BLaER1 treated with 17β-estradiol and CSF1 and Interleukin-3, amounts not matched to agents 10 nM and 100 nM (cell line): Measurements from ENCODE around the gene DDX41.
A peak's percentile ranks its signal among the peaks of the same experiment; 100 is the strongest.

ENCODE experiments used
- H3K27ac ChIP-seq, 11 experiments: shearing (Covaris generic); formaldehyde crosslinking; 2 replicates each; pipeline ENCODE4 v1.8.1; 2022
- H3K27me3 ChIP-seq, 11 experiments: shearing (Covaris generic); formaldehyde crosslinking; 2 replicates each; pipeline ENCODE4 v1.8.1; 2022
- H3K36me3 ChIP-seq, 11 experiments: shearing (Covaris generic); formaldehyde crosslinking; 2 replicates each; pipeline ENCODE4 v1.8.1; 2022
- H3K4me1 ChIP-seq, 10 experiments: shearing (Covaris generic); formaldehyde crosslinking; 2 replicates each; pipeline ENCODE4 v1.8.1; 2022
- H3K4me2 ChIP-seq, 11 experiments: shearing (Covaris generic); formaldehyde crosslinking; 2 replicates each; pipeline ENCODE4 v1.8.1; 2022
- H3K4me3 ChIP-seq, 10 experiments: shearing (Covaris generic); formaldehyde crosslinking; 2 replicates each; pipeline ENCODE4 v1.8.1; 2022
- H3K9ac ChIP-seq, 11 experiments: shearing (Covaris generic); formaldehyde crosslinking; 2 replicates each; pipeline ENCODE4 v1.8.1; 2022
- H3K9me3 ChIP-seq, 11 experiments: shearing (Covaris generic); formaldehyde crosslinking; replicated peaks in 1 of 11; 2 replicates each; pipeline ENCODE4 v1.8.1; 2022
- H4K20me1 ChIP-seq, 11 experiments: shearing (Covaris generic); formaldehyde crosslinking; 2 replicates each; pipeline ENCODE4 v1.8.1; 2022
- Cebpa-rat ChIP-seq, 11 experiments: shearing (Covaris generic); IDR thresholded peaks; 2 replicates each; pipeline ENCODE4 v1.8.1; 2022

The DDX41 gene

DNA sequence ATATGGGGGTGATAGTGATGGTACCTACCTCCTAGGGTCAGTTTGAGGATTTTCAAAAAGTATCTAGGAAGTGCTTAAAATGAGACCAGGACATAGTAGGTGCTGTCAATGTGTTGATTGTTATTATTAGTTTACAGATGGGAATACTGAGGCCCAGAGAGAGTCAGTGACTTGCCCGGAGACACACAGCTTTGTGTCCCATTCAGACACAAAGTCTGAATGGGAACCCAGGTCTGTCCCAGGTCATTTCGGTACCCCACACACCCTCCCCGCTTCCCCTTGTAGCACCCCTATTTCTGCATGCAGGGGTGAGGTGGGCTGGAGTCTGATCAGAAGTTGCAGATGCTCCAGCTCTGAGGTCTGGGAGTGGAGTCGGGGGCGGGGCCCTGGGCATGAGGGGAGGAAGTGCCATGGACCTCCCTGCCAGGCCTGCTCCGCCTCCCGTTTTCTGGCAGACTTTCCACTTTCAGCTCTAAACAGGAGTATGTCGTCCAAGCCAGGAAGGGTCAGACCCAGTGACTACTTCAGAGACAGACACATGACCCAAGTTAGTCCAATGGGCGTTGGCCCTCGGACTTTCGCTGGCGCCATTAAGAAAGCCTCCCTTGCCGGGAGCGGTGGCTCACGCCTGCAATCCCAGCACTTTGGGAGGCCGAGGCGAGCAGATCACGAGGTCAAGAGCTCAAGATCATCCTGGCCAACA, 40.1 kb downstream of the DDX41 start:
- H3K27me3 ChIP-seq, result no peaks in the 10 kb centered on the region
- peak overlapping the region in 3 of 11 experiments; percentile 79 to 89 (median 83); a peak in 4 of 22 replicates for H3K27ac ChIP-seq
- H3K9ac ChIP-seq, result 0 out of 22 replicates have a peak overlapping the region, but pooled peaks of 1 of the 11 experiments have one; percentile 74
- H3K4me1 ChIP-seq, result peaks cover 75 to 88% (median 86%) of the 10 kb centered on the region in 10 experiments
- H3K9me3 ChIP-seq, result no peaks in the 10 kb centered on the region
- peaks cover 0 to 12% (median 8%) of the 10 kb centered on the region in 11 experiments; a peak in 19 of 22 replicates for H3K36me3 ChIP-seq
- no peak overlapping the region for H3K4me3 ChIP-seq
- no peak for TF ChIP-seq Cebpa-rat (IDR thresholded peaks at IDR 0.05)
- peaks cover 6 to 59% (median 11%) of the 10 kb centered on the region in 11 experiments; a peak in 21 of 22 replicates for H4K20me1 ChIP-seq
- H3K4me2 ChIP-seq, result peak overlapping the region in 10 of 11 experiments; percentile 0 to 95 (median 84); a peak in 13 of 22 replicates

DNA sequence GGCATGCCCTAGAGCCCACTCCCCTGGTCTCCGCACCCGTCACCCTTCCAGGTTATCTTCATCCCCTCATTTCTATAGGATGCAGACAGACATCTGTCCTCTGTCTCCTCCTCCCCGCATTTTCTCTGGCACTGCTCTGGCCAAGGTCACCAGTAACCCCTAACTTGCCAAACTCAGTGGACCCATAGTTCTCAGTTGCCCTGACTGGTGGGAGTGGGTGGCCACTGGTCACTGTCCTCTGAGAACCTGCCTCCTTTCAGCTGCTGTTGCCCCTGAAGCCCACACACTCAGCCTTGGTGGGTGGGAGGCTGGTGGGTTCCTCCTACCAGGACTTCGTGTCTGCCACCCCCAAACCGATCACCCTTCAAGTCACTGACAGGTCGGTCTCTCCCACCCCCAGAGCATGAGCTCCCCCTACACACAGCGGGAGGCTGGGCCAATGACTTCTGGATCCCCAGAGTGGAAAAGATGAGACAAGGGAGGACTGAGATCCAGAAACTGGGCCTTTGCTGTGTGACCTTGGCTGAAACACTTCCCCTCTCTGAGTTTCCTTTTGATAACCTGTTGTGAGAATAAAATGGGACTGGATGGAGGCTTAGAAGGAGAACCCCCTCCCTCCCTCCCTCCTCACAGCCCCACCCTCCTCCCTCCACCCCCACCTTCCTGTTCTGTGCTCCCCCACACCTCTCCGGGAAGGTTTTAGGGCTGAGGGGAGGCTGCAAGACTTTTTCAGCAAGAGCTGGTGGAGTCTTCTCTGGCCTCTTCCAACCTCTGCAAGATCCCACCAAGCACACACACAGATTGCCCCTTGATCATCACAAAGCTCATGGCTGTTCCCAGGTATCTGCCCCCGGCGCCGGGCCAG, 41.0 kb downstream of the DDX41 start:
- Histone ChIP-seq H3K4me3 (no peak overlapping the region), H3K4me1 (peaks cover 82 to 88% (median 86%) of the 10 kb centered on the region in 10 experiments), H3K27me3 (no peaks in the 10 kb centered on the region), H3K27ac (peak overlapping the region in 4 of 11 experiments; percentile 5 to 60 (median 24); a peak in 4 of 22 replicates), H3K4me2 (peak overlapping the region; percentile 73 to 95 (median 88); a peak in 20 of 22 replicates), H4K20me1 (peaks cover 6 to 60% (median 20%) of the 10 kb centered on the region in 11 experiments; a peak in 21 of 22 replicates), H3K36me3 (peaks cover 0 to 16% (median 12%) of the 10 kb centered on the region in 11 experiments; a peak in 12 of 22 replicates), H3K9ac (peak overlapping the region in 2 of 11 experiments; percentile 10 to 38; a peak in 3 of 22 replicates), H3K9me3 (no peaks in the 10 kb centered on the region)
- TF ChIP-seq Cebpa-rat (IDR thresholded peaks at IDR 0.05), result no peak

DNA sequence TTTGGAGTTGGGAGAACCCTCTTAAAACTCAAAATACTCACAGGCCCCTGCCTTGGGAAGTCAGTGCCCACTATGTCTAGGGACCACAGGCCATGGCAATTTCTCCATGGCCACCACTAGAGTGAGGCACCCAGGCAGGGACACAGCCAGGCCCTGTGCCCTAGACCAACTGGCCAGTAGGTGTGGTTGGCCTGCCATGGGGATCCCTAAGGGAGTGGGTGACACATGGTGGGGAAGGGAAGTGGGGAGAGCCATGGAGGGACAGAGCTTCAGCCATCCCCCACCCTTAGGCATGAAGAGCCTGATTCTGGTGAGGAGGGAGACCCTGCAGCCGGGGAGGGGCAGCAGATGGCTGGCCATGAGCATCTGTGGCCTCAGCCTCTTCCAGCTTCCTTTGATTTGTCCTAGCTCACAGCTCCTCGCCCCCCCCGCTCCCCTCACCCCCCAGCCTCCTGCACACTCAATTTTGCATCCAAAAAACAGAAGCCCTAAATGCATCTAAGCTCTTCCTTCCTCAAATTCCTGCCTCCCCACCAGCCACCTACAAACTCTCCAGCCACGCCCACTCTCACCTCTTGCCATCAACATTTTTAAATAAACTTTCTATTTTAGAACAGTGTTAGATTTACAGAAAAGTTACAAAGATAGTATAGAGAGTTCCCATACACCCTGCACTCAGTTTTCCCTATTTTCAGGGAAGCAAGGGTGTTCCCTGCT, 41.8 kb downstream of the DDX41 start:
- Histone ChIP-seq H3K4me1 (peaks cover 83 to 88% (median 86%) of the 10 kb centered on the region in 10 experiments), H3K9ac (peak overlapping the region in 8 of 11 experiments; percentile 6 to 99 (median 42); a peak in 9 of 22 replicates)

DNA sequence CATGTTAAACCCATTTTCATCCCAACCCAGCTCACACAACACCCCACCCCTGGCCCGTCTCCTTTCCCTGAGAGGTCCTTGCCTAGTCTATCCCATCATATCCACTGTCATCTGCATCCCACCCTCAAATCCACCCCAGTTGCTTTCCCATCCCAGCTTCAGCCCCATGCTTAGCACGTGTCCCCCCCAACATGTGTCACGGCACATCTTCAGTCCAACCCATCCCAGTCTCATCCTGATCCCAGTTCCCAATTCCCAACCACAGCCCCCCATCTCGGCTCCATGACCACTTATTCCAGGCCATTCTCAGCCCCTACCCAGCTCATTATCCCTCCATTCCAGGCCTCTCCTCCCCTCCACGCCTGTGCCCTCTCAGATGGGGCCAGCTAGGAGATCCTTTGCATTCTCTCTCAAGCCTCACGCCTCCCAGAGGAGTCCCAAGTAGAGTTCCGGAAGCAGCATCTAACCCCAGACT, 42.7 kb downstream of the DDX41 start:
- Histone ChIP-seq H3K4me3 (peak overlapping the region in 7 of 10 experiments; percentile 10 to 43 (median 34); a peak in 8 of 20 replicates), H3K27me3 (no peaks in the 10 kb centered on the region), H3K4me2 (peak overlapping the region; percentile 73 to 88 (median 83)), H3K36me3 (peaks cover 0 to 33% (median 28%) of the 10 kb centered on the region in 11 experiments; a peak in 18 of 22 replicates), H3K9me3 (no peaks in the 10 kb centered on the region), H3K4me1 (peaks cover 81 to 88% (median 85%) of the 10 kb centered on the region in 10 experiments), H3K27ac (peak overlapping the region in 8 of 11 experiments; percentile 20 to 60 (median 40); a peak in 11 of 22 replicates), H4K20me1 (peaks cover 13 to 61% (median 37%) of the 10 kb centered on the region in 11 experiments; a peak in 21 of 22 replicates), H3K9ac (peak overlapping the region in 8 of 11 experiments; percentile 7 to 99 (median 42); a peak in 11 of 22 replicates)
- TF ChIP-seq Cebpa-rat (IDR thresholded peaks at IDR 0.05), result no peak

More for the DNA sequence above, 41.8 kb downstream of the DDX41 start:
- H3K9me3 ChIP-seq, result no peaks in the 10 kb centered on the region
- H3K4me2 ChIP-seq, result peak overlapping the region; percentile 73 to 88 (median 83)
- peaks cover 8 to 61% (median 28%) of the 10 kb centered on the region in 11 experiments; a peak in 21 of 22 replicates for H4K20me1 ChIP-seq
- H3K36me3 ChIP-seq, result peaks cover 0 to 24% (median 19%) of the 10 kb centered on the region in 11 experiments; a peak in 14 of 22 replicates
- TF ChIP-seq Cebpa-rat (IDR thresholded peaks at IDR 0.05), result no peak
- H3K27ac ChIP-seq, result peak overlapping the region in 8 of 11 experiments; percentile 5 to 60 (median 40); a peak in 11 of 22 replicates
- peak overlapping the region in 4 of 10 experiments; percentile 10 to 43 (median 32); a peak in 2 of 20 replicates for H3K4me3 ChIP-seq
- no peaks in the 10 kb centered on the region for H3K27me3 ChIP-seq

DNA sequence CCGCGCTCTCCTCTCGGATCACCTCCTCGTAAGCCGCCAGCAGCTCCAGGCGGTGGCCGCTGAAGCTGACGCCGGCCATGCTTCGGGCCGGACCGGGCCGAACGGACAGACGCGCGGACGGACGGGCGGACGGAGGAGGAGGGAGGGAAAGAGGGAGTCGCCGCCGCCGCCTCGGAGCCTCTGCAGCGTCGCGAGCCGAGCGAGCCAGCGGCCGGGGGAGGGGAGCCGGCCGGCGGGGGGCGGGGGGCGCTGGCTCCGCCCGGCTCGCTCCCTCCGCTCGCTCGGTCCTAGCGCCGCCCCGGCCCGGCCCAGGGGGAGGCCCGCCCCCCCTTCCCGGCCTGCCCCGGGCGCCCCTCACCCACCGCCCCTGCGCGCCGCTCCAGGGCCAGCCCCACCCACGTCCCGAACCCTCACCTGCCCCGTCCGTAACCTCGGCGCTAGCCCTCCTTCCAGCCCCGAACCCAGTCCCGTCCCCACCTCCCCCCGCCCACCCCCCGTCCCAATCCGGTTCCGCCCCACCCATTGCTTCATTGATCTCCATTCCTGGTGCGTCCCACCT, 43.2 kb downstream of the DDX41 start, which contains the start of gene DBN1:
Gene DBN1, minus strand, starts transcription at position 192 of the 559 bp plus-strand sequence. Its CDS starts 113 bp downstream, at position 79.
- peaks cover 11 to 61% (median 42%) of the 10 kb centered on the region in 11 experiments; a peak in 21 of 22 replicates for H4K20me1 ChIP-seq
- TF ChIP-seq Cebpa-rat (IDR thresholded peaks at IDR 0.05), result no peak
- H3K4me1 ChIP-seq, result peaks cover 76 to 85% (median 81%) of the 10 kb centered on the region in 10 experiments
- peak within 1 kb of the TSS; percentile 82 to 100 (median 97) for H3K9ac ChIP-seq
- H3K4me3 ChIP-seq, result peak within 1 kb of the TSS; percentile 63 to 92 (median 78)
- peak within 1 kb of the TSS; percentile 16 to 99 (median 97); a peak in 21 of 22 replicates for H3K27ac ChIP-seq
- H3K4me2 ChIP-seq, result peak within 1 kb of the TSS; percentile 94 to 100 (median 99)
- peaks cover 0 to 38% (median 34%) of the 10 kb centered on the region in 11 experiments; a peak in 20 of 22 replicates for H3K36me3 ChIP-seq
- H3K9me3 ChIP-seq, result no peaks in the 10 kb centered on the region
- no peaks in the 10 kb centered on the region for H3K27me3 ChIP-seq

DNA sequence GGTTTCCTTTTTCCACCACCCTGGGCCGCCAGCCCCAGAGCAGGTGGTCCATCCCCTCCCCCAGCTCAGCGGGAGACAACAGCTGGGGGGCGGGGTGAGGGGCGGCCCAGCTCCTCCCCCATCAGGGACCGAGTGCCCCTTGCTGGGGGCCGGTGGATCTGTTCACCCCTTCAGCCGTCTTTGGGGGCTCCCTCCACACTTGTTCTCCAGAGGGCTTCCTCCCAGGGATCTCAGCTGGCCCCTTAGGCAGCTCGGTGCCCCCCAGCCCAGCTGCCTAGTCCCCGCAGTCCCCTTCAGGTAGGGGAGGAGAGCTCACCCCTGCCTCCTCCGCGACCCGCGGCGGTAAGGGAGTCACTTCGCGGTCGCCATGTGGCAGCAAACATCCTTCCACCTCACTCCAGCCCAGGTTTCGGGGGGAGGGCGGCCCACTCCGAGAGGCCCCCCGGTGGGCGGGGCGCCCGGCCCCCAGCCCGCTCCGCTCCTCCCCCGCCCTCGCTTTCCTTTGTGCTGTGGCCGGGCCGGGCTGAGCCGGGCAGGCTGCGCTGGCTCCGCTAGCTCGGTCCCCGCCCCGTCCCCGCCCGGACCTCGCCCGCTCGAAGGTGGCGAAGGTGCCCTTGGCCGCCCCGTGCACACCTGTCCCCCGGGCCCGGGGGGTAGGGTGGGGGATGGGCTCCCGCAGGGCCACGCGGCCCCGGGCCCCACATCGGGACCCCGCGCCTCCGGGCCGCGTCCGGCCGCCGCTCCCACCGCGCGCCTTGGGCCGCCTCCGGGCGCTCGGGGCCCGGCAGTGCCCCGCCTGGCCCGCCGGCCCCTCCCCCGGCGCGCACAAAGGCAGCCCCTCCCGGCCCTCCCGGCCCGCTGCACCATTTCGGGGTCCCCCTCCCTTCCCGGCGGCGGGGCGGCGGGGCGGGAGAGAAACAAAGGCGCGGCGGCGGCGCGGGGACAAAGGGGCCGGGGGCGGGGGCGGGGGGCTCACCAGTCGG, 44.0 kb downstream of the DDX41 start:
- Histone ChIP-seq H3K9me3 (no peaks in the 10 kb centered on the region; a peak in 1 of 22 replicates), H3K27ac (peak overlapping the region; percentile 16 to 99 (median 97); a peak in 21 of 22 replicates), H3K4me1 (peaks cover 68 to 77% (median 73%) of the 10 kb centered on the region in 10 experiments), H3K27me3 (no peaks in the 10 kb centered on the region), H3K4me3 (peak overlapping the region; percentile 63 to 92 (median 78)), H3K9ac (peak overlapping the region; percentile 82 to 100 (median 97)), H3K36me3 (peaks cover 0 to 46% (median 41%) of the 10 kb centered on the region in 11 experiments; a peak in 21 of 22 replicates), H4K20me1 (peaks cover 11 to 61% (median 49%) of the 10 kb centered on the region in 11 experiments; a peak in 21 of 22 replicates), H3K4me2 (peak overlapping the region; percentile 94 to 100 (median 99))
- TF ChIP-seq Cebpa-rat (IDR thresholded peaks at IDR 0.05), result no peak
